ENCODE results near the gene ABHD14A.

The ABHD14A gene

DNA sequence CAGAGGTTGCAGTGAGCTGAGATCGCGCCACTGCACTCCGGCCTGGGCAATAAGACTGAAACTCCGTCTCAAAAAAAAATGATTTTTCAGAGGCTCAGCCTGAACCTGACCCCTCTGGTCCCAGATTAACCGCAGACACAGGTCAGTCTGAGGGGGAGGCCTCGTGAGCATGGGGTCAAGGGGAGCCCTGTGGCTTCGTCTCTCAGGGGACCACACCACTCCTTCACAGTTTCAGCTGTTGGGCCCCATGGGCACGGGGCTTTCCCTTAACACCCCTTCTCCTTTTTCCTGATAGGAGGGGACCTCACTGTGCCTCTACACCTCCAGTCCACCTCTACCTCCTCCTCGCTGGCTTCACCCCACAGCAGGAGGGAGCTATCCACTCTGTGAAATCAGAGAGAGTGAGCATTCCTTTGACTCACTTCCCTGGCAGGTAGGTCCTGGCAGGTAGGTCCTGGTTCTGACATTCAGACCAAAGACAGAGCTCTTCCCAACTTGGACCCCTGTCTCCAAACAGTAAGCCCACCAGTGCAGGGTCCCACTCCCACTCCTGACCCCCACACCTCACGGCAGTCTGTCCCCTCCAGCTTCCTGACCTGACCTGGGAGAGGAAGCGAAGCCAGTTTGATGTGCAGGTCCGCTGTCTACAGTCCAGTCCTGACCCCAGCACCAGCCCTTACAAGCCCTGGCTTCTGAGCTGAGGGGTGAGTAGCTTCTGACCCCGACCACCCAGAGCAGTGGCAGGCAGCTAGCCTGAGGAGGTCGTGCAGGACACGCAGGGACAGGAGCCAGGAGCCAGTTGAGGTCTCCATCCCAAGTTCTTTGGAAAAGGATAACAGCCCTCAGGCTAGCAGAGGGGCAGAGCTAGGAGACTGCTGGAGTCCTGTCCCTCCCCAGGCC lies 42.1 kb upstream of the ABHD14A start:
- no peak for TF ChIP-seq EZH2 (IDR thresholded peaks at IDR 0.05; ENCODE audit: borderline replicate concordance, low read depth, low read length, severe bottlenecking)
- TF ChIP-seq, protein P1, sequence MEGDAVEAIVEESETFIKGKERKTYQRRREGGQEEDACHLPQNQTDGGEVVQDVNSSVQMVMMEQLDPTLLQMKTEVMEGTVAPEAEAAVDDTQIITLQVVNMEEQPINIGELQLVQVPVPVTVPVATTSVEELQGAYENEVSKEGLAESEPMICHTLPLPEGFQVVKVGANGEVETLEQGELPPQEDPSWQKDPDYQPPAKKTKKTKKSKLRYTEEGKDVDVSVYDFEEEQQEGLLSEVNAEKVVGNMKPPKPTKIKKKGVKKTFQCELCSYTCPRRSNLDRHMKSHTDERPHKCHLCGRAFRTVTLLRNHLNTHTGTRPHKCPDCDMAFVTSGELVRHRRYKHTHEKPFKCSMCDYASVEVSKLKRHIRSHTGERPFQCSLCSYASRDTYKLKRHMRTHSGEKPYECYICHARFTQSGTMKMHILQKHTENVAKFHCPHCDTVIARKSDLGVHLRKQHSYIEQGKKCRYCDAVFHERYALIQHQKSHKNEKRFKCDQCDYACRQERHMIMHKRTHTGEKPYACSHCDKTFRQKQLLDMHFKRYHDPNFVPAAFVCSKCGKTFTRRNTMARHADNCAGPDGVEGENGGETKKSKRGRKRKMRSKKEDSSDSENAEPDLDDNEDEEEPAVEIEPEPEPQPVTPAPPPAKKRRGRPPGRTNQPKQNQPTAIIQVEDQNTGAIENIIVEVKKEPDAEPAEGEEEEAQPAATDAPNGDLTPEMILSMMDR (IDR thresholded peaks at IDR 0.05; ENCODE audit: borderline replicate concordance, extremely low read depth, low read length, poor library complexity, severe bottlenecking), result no peak
- no peak overlapping the region for H3K9ac ChIP-seq (ENCODE audit: low read depth, low read length)
- no peaks in the 10 kb centered on the region for H3K27me3 ChIP-seq (ENCODE audit: insufficient read depth, low read length, poor library complexity)
- H4K20me1 ChIP-seq (ENCODE audit: insufficient read depth, low read length), result peaks cover 21% of the 10 kb centered on the region
- H3K4me3 ChIP-seq (ENCODE audit: low read depth in 1 of 2, low read length in 2 of 2), result no peak overlapping the region
- no peaks in the 10 kb centered on the region for H3K79me2 ChIP-seq (ENCODE audit: insufficient read depth, low read length)
- H3K4me1 ChIP-seq (ENCODE audit: insufficient read depth, low read length), result no peaks in the 10 kb centered on the region
- no peak overlapping the region for H3K27ac ChIP-seq (ENCODE audit: low read length)
- DNase-seq (no peak), ATAC-seq (ENCODE audit: insufficient read depth, low read depth) (no peak)
- peaks cover 48% of the 10 kb centered on the region for H3K36me3 ChIP-seq (ENCODE audit: insufficient read depth, low read length)
- H3K4me2 ChIP-seq (ENCODE audit: insufficient read depth, low read length), result no peak overlapping the region
- no peaks in the 10 kb centered on the region for H3K9me3 ChIP-seq (ENCODE audit: insufficient read depth, low read length, severe bottlenecking)
- no peak overlapping the region for H2AFZ ChIP-seq (ENCODE audit: low read depth, low read length)

DNA sequence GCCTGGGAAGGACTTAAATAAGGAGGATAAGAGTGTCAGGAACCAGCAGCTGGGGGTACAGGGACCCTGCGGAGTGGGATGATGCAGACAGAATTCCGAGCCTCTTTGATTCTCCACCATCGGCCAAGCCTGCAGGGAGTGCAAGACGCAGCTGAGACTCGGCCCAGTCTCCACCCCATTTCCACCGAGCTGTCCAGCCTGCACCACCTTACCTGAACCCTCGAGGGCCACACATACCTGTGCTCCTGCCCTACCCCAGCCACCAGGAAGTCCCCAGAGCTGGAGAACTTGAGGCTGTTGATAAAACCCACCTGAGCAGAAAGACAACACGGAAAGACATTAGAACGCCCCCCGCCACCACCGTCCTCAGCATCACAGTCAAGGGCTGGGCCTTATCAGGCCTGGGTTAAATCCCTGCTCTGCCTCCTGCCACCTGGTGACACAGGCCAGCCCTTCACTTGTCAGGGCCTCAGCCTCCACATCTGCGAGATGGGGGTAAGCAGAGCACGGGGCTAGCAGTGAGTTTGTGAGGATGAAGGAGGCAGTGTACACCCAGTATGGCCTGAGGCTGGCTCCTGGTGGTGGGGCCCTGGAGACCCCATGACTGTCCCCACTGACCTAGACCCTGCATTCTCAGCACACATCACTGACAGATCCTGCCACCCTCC lies 41.3 kb upstream of the ABHD14A start:
- H3K9ac ChIP-seq (ENCODE audit: low read depth, low read length), result no peak overlapping the region
- H3K4me2 ChIP-seq (ENCODE audit: insufficient read depth, low read length), result no peak overlapping the region
- peaks cover 57% of the 10 kb centered on the region for H3K36me3 ChIP-seq (ENCODE audit: insufficient read depth, low read length)
- DNase-seq, result no peak
- no peak overlapping the region for H3K4me3 ChIP-seq (ENCODE audit: low read depth in 1 of 2, low read length in 2 of 2)
- peaks cover under 1% of the 10 kb centered on the region; the same call in 1 of the 2 replicates for H3K79me2 ChIP-seq (ENCODE audit: insufficient read depth, low read length)
- H3K27ac ChIP-seq (ENCODE audit: low read length), result no peak overlapping the region
- no peak overlapping the region for H2AFZ ChIP-seq (ENCODE audit: low read depth, low read length)
- TF ChIP-seq, protein P1 (IDR thresholded peaks at IDR 0.05; ENCODE audit: borderline replicate concordance, extremely low read depth, low read length, poor library complexity, severe bottlenecking), result no peak
- TF ChIP-seq EZH2 (IDR thresholded peaks at IDR 0.05; ENCODE audit: borderline replicate concordance, low read depth, low read length, severe bottlenecking), result no peak
- H4K20me1 ChIP-seq (ENCODE audit: insufficient read depth, low read length), result peaks cover 24% of the 10 kb centered on the region
- no peak for ATAC-seq (ENCODE audit: insufficient read depth, low read depth)
- no peaks in the 10 kb centered on the region for H3K9me3 ChIP-seq (ENCODE audit: insufficient read depth, low read length, severe bottlenecking)
- H3K27me3 ChIP-seq (ENCODE audit: insufficient read depth, low read length, poor library complexity), result no peaks in the 10 kb centered on the region
- no peaks in the 10 kb centered on the region; the same call in 1 of the 2 replicates for H3K4me1 ChIP-seq (ENCODE audit: insufficient read depth, low read length)

DNA sequence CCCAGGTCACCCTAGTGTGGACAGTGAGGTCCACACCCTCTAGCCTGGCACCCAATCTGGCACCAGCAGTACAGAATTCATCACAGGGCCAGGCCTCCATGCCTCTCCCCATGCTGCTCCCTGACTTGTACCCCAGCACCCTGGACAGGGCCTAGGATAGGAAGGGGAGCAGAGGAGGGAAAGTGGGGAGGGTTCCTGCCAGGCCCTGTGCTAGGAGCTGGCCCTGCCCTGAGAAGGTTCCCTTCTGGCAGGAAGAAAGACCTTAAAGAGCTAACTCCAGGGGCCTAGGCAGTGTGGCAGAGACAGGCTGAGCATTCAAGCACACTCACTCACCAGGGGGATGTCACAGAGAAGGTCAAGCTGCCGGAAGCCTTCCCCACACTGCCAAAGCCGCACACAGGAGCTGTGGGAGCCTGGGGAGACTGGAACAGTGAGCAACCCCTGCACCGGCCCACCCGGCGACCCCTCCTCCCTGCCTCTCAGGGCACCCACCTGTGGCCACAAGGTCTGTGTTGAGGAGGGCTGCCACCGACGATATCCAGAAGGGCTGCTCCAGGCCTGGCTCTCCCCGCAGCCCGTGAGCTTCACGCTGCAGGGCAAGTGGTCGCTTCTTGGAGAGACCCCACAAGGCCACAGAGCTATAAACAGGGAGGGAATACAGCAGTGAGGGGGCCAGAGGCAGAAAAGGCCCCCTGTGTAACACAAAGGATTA lies 40.6 kb upstream of the ABHD14A start:
- DNase-seq (no peak), ATAC-seq (ENCODE audit: insufficient read depth, low read depth) (peak; percentile 49; the same call in 1 of the 3 replicates)
- Histone ChIP-seq H2AFZ (ENCODE audit: low read depth, low read length) (no peak overlapping the region), H3K4me2 (ENCODE audit: insufficient read depth, low read length) (no peak overlapping the region), H3K27me3 (ENCODE audit: insufficient read depth, low read length, poor library complexity) (no peaks in the 10 kb centered on the region), H3K36me3 (ENCODE audit: insufficient read depth, low read length) (peaks cover 63% of the 10 kb centered on the region), H3K9ac (ENCODE audit: low read depth, low read length) (no peak overlapping the region), H4K20me1 (ENCODE audit: insufficient read depth, low read length) (peaks cover 31% of the 10 kb centered on the region), H3K4me1 (ENCODE audit: insufficient read depth, low read length) (peaks cover 5% of the 10 kb centered on the region; the same call in 1 of the 2 replicates), H3K9me3 (ENCODE audit: insufficient read depth, low read length, severe bottlenecking) (no peaks in the 10 kb centered on the region), H3K79me2 (ENCODE audit: insufficient read depth, low read length) (peaks cover 7% of the 10 kb centered on the region; the same call in 1 of the 2 replicates), H3K4me3 (ENCODE audit: low read depth in 1 of 2, low read length in 2 of 2) (no peak overlapping the region), H3K27ac (ENCODE audit: low read length) (no peak overlapping the region)
- TF ChIP-seq EZH2 (IDR thresholded peaks at IDR 0.05; ENCODE audit: borderline replicate concordance, low read depth, low read length, severe bottlenecking), result no peak
- TF ChIP-seq, protein P1 (IDR thresholded peaks at IDR 0.05; ENCODE audit: borderline replicate concordance, extremely low read depth, low read length, poor library complexity, severe bottlenecking), result no peak

Measured in DND-41 (cell line).